Activated CD8-positive, alpha-beta T cell treated with anti-CD3 and anti-CD28 coated beads for 36 hours (primary cell): ENCODE data around the gene YWHAH. TPM values are rescaled to one million over a fixed set of nuclear protein-coding genes. Genes with fewer than 3 reads are reported as not detected.

ENCODE experiments used
- ATAC-seq: fragments of 200-7000 bp; cut with Tn5 transposase; one replicate; pipeline ENCODE4 v1.10.0; 2021; ENCODE audit warnings: mild to moderate bottlenecking, moderate library complexity
- CTCF ChIA-PET: fragments of 350-600 bp; sonication (Branson Sonifier 250); formaldehyde crosslinking; loops from one replicate; lab custom pipeline; 2021; ENCODE audit warnings: antibody characterized with exemption; lab: Charles Lee
- POLR2A ChIA-PET: fragments of 350-600 bp; sonication (Branson Sonifier 250); formaldehyde crosslinking; loops from one replicate; lab custom pipeline; 2021; ENCODE audit warnings: antibody characterized with exemption; lab: Charles Lee
- DNase-seq: peaks from one replicate; pipeline ENCODE4 v3.0.0-alpha.2; 2020
- H3K27ac Mint-ChIP-seq: one replicate; pipeline ENCODE4 v1.8.0; 2021; ENCODE audit warnings: mild to moderate bottlenecking, mixed read lengths
- H3K27me3 Mint-ChIP-seq: one replicate; pipeline ENCODE4 v1.8.0; 2021; ENCODE audit warnings: mixed read lengths
- H3K36me3 Mint-ChIP-seq: one replicate; pipeline ENCODE4 v1.8.0; 2021; ENCODE audit warnings: low read depth, mixed read lengths
- H3K4me1 Mint-ChIP-seq: one replicate; pipeline ENCODE4 v1.8.0; 2021; ENCODE audit warnings: low read depth, mixed read lengths
- H3K4me3 Mint-ChIP-seq: one replicate; pipeline ENCODE4 v1.8.0; 2021; ENCODE audit warnings: mild to moderate bottlenecking, moderate library complexity, mixed read lengths
- H3K9me3 Mint-ChIP-seq: one replicate; pipeline ENCODE4 v1.8.0; 2021; ENCODE audit warnings: mixed read lengths
- CTCF ChIP-seq: fragments of 200-600 bp; IDR thresholded peaks from one replicate; pipeline ENCODE4 v1.8.0; 2022; ENCODE audit warnings: antibody characterized with exemption, mild to moderate bottlenecking
- intact Hi-C: fragments of 100-400 bp; cut with micrococcal nuclease; formaldehyde crosslinking; loops from one replicate; pipeline ENCODE4 v1.10.0; 2022
- total RNA-seq, 2 experiments: library from RNA; stranded (reverse); gene quantifications; one replicate each; pipeline ENCODE4 v1.2.3, GENCODE V29; 2021

Gene YWHAH
- total RNA-seq, 2 experiments from 2014 or later = 123 to 126 TPM

- CTCF ChIA-PET = interaction anchor here (0.6 to 2.3 kb wide), 4 partner anchors 8 to 964 kb away, joined by 3 to 6 read pairs (median 6); no protein-coding TSS in a partner anchor
- Mint-ChIP-seq H3K36me3 (peaks cover 2% of the 10 kb centered on the region), H3K9me3 (no peaks in the 10 kb centered on the region), H3K4me3 (no peak overlapping the region), H3K27ac (peak overlapping the region; percentile 9), H3K4me1 (peaks cover 21% of the 10 kb centered on the region), H3K27me3 (no peaks in the 10 kb centered on the region)
- intact Hi-C loops = loop anchor here (10.0 kb wide), 1 partner anchor 187 kb away; the partner anchor contains the start of genes DEPDC5 and PRR14L
- ATAC-seq (no peak), DNase-seq (no peak)
- TF ChIP-seq CTCF = no peak
- POLR2A ChIA-PET = no interaction called here
Observed at GRCh38 chr22:31942091-31942490, 2.2 kb upstream of the YWHAH start.

GRCh38 chr22:31943206-31943977 lies 943 bp upstream of the YWHAH start:
- H3K9me3 Mint-ChIP-seq = no peaks in the 10 kb centered on the region
- no peaks in the 10 kb centered on the region for H3K27me3 Mint-ChIP-seq
- H3K36me3 Mint-ChIP-seq = peaks cover 14% of the 10 kb centered on the region
- intact Hi-C loops = loop anchor here (10.0 kb wide), 1 partner anchor 189 kb away; the partner anchor contains the start of genes DEPDC5 and PRR14L
- TF ChIP-seq CTCF = no peak
- H3K27ac Mint-ChIP-seq = peak overlapping the region; percentile 96
- no peak overlapping the region for H3K4me3 Mint-ChIP-seq
- DNase-seq = no peak
- ATAC-seq = no peak
- ChIA-PET CTCF (interaction anchor here (1.6 to 2.3 kb wide), 2 partner anchors 27 to 278 kb away, joined by 6 read pairs; no protein-coding TSS in a partner anchor), POLR2A (interaction anchor here (0.9 kb wide), 2 partner anchors 267 to 282 kb away, joined by 3 read pairs; partner anchors contain the start of gene PISD)
- peaks cover 28% of the 10 kb centered on the region for H3K4me1 Mint-ChIP-seq

- H3K4me3 Mint-ChIP-seq = no peak overlapping the region
- intact Hi-C loops = loop anchor here (10.0 kb wide), 1 partner anchor 190 kb away; the partner anchor contains the start of genes DEPDC5 and PRR14L
Observed at GRCh38 chr22:31944700-31945442, 536 bp downstream of the YWHAH start.

GRCh38 chr22:31945443-31945855 lies 1.1 kb downstream of the YWHAH start:
- peaks cover 36% of the 10 kb centered on the region for H3K4me1 Mint-ChIP-seq
- intact Hi-C loops = loop anchor here (10.0 kb wide), 1 partner anchor 191 kb away; the partner anchor contains the start of genes DEPDC5 and PRR14L
- no peaks in the 10 kb centered on the region for H3K27me3 Mint-ChIP-seq
- H3K36me3 Mint-ChIP-seq = peaks cover 30% of the 10 kb centered on the region
- CTCF ChIA-PET = interaction anchor here (0.7 to 3.0 kb wide), 5 partner anchors 11 to 279 kb away, joined by 3 to 9 read pairs (median 3); no protein-coding TSS in a partner anchor
- no peak for TF ChIP-seq CTCF
- DNase-seq = no peak
- no peaks in the 10 kb centered on the region for H3K9me3 Mint-ChIP-seq
- H3K4me3 Mint-ChIP-seq = no peak overlapping the region
- ATAC-seq = no peak
- POLR2A ChIA-PET = interaction anchor here (1.3 kb wide), 1 partner anchor 11 kb away, joined by 3 read pairs; no protein-coding TSS in a partner anchor
- H3K27ac Mint-ChIP-seq = no peak overlapping the region

More at GRCh38 chr22:31944700-31945442, 536 bp downstream of the YWHAH start:
- TF ChIP-seq CTCF = no peak
- DNase-seq (peak; percentile 45), ATAC-seq (peak; percentile 7)
- H3K36me3 Mint-ChIP-seq = peaks cover 26% of the 10 kb centered on the region
- H3K27ac Mint-ChIP-seq = no peak overlapping the region
- no peaks in the 10 kb centered on the region for H3K9me3 Mint-ChIP-seq
- ChIA-PET CTCF (interaction anchor here (0.7 to 3.0 kb wide), 4 partner anchors 26 to 279 kb away, joined by 3 to 8 read pairs (median 3); no protein-coding TSS in a partner anchor), POLR2A (interaction anchor here (0.6 to 1.3 kb wide), 2 partner anchors 12 to 61 kb away, joined by 3 read pairs; no protein-coding TSS in a partner anchor)
- H3K4me1 Mint-ChIP-seq = peaks cover 32% of the 10 kb centered on the region
- H3K27me3 Mint-ChIP-seq = no peaks in the 10 kb centered on the region
